MM.1S (cell line): ENCODE data around the gene PTGR1.

Experiments used
- EZH2 ChIP-seq: fragments of 300-600 bp; sonication (generic); optimal IDR thresholded peaks from 2 replicates; pipeline ENCODE3; 2017; ENCODE audit warnings: low read depth, mild to moderate bottlenecking, antibody characterized with exemption, low read length, mixed read lengths
- EZH2phosphoT487 ChIP-seq: fragments of 300-600 bp; sonication (generic); IDR thresholded peaks from 2 replicates; pipeline ENCODE4 v1.6.1; 2018; ENCODE audit warnings: antibody characterized with exemption, low read length
- TF ChIP-seq, protein P1 (sequence below): fragments of 300-600 bp; sonication (generic); IDR thresholded peaks from 2 replicates; pipeline ENCODE4 v1.5.1; 2016; ENCODE audit warnings: antibody characterized with exemption, low read length, mixed read lengths

DNA sequence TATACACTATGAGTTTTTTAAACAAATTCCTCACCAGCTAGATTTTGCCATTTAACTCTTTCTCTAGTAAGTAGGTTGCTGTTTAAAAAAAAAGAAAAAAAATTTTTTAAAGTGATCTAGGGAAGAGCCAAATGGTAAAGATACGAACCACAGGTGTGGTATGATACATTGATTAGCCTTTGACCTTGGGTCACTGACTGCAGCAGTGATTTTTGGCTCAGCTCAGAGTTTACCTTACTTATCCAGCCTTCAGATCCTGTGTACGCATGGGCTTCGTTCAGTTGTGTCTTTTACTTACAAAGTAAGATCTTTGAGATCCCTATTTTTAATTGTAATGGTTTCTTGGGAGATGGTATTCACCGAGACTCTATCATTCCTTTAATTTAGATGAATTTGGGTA, 49.6 kb upstream of the PTGR1 start:
- TF ChIP-seq, protein P1, sequence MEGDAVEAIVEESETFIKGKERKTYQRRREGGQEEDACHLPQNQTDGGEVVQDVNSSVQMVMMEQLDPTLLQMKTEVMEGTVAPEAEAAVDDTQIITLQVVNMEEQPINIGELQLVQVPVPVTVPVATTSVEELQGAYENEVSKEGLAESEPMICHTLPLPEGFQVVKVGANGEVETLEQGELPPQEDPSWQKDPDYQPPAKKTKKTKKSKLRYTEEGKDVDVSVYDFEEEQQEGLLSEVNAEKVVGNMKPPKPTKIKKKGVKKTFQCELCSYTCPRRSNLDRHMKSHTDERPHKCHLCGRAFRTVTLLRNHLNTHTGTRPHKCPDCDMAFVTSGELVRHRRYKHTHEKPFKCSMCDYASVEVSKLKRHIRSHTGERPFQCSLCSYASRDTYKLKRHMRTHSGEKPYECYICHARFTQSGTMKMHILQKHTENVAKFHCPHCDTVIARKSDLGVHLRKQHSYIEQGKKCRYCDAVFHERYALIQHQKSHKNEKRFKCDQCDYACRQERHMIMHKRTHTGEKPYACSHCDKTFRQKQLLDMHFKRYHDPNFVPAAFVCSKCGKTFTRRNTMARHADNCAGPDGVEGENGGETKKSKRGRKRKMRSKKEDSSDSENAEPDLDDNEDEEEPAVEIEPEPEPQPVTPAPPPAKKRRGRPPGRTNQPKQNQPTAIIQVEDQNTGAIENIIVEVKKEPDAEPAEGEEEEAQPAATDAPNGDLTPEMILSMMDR = no peak
- TF ChIP-seq EZH2 = no peak
- no peak for TF ChIP-seq EZH2phosphoT487
